Measurements from ENCODE around the gene DNAH10. TPM values are rescaled to one million over a fixed set of nuclear protein-coding genes. Genes with fewer than 3 reads are reported as not detected.

Gene DNAH10
- total and polyA plus RNA-seq, 2 of the 4 experiments (the other 2 are of a cell fraction): 0.18 to 0.22 TPM

- no peak overlapping the region for H4K5ac ChIP-seq (ENCODE audit: low read depth, low read length)
- no peak overlapping the region for H3K4me3 ChIP-seq (ENCODE audit: insufficient read depth, low read depth, low read length)
- no peak overlapping the region for H3K23ac ChIP-seq (ENCODE audit: low read depth, low read length)
- no peak overlapping the region for H3K27ac ChIP-seq (ENCODE audit: insufficient read depth, low read length)
- no peaks in the 10 kb centered on the region for H3K36me3 ChIP-seq (ENCODE audit: control insufficient read depth, insufficient read depth, low read length)
- no peak overlapping the region for H2BK120ac ChIP-seq (ENCODE audit: low read depth, low read length)
- no peak overlapping the region for H2BK20ac ChIP-seq (ENCODE audit: low read depth, low read length)
- H4K91ac ChIP-seq (ENCODE audit: insufficient read depth, low read depth, low read length): no peak overlapping the region
- BruUV-seq (replicated peaks): no TSS peak
- no peaks in the 10 kb centered on the region for H3K9me3 ChIP-seq (ENCODE audit: control insufficient read depth, insufficient read depth, low read length)
- H3K4me2 ChIP-seq (ENCODE audit: low read depth, low read length): no peak overlapping the region
- peaks cover 5% of the 10 kb centered on the region for H3K4me1 ChIP-seq (ENCODE audit: control insufficient read depth, insufficient read depth, low read length)
- H3K79me1 ChIP-seq (ENCODE audit: low read depth in 1 of 2, low read length in 2 of 2): no peaks in the 10 kb centered on the region
- dilution Hi-C loops (cut with HindIII; ENCODE audit: low sequenced_read_pairs, unreplicated experiment) (no loop called here), intact Hi-C loops (cut with micrococcal nuclease) (no loop called here), in situ Hi-C loops (cut with MboI; ENCODE audit: low sequenced_read_pairs) (no loop called here)
- H2AK5ac ChIP-seq (ENCODE audit: low read depth, low read length): no peak overlapping the region
- H3K18ac ChIP-seq (ENCODE audit: low read depth, low read length): no peak overlapping the region
- H3K56ac ChIP-seq (ENCODE audit: extremely low read depth, insufficient read depth, low read length): no peak overlapping the region
- H3K27me3 ChIP-seq (ENCODE audit: control insufficient read depth, insufficient read depth, low read length): no peaks in the 10 kb centered on the region; the same call in 1 of the 2 replicates
- H3K9ac ChIP-seq (ENCODE audit: low read depth, low read length): no peak overlapping the region
- no peak overlapping the region for H2BK5ac ChIP-seq (ENCODE audit: low read depth, low read length, poor library complexity, severe bottlenecking)
- H2AFZ ChIP-seq (replicated peaks; ENCODE audit: low read length, poor library complexity): no peak overlapping the region
- 78% methylated on average over 6 of the region's 9 CpGs; no CpG with 5 or more reads in 1 of the 2 experiments for WGBS, 2 experiments (ENCODE audit: extremely low coverage in 2 of 2, insufficient read length in 1 of 2)
- no peaks in the 10 kb centered on the region for H4K20me1 ChIP-seq (ENCODE audit: insufficient read depth, low read length)
- H3K9me1 ChIP-seq (ENCODE audit: insufficient read depth, low read length): no peaks in the 10 kb centered on the region; the same call in 1 of the 2 replicates
- TF ChIP-seq RFX5 (IDR thresholded peaks at IDR 0.05; ENCODE audit: low read depth, low read length) (no peak), POLR2A (IDR thresholded peaks at IDR 0.05; ENCODE audit: low read depth, low read length) (no peak), RAD21 (IDR thresholded peaks at IDR 0.05; ENCODE audit: low read length) (no peak), MAZ (IDR thresholded peaks at IDR 0.05; ENCODE audit: borderline replicate concordance, low read depth, low read length) (no peak), BHLHE40 (IDR thresholded peaks at IDR 0.05; ENCODE audit: low read depth, low read length) (no peak), CEBPB (IDR thresholded peaks at IDR 0.05; ENCODE audit: low read depth, low read length) (no peak), SMC3 (IDR thresholded peaks at IDR 0.05; ENCODE audit: low read depth, low read length) (no peak), CTCF (conservative IDR thresholded peaks at IDR 0.05; ENCODE audit: low read depth, low read length) (no peak), MXI1 (IDR thresholded peaks at IDR 0.05; ENCODE audit: borderline replicate concordance, low read depth, low read length) (no peak), CHD1 (IDR thresholded peaks at IDR 0.05; ENCODE audit: low read depth, low read length) (no peak), MAFK (IDR thresholded peaks at IDR 0.05; ENCODE audit: low read depth, low read length) (no peak), ELK1 (IDR thresholded peaks at IDR 0.05; ENCODE audit: borderline replicate concordance, low read depth, low read length) (no peak), RCOR1 (IDR thresholded peaks at IDR 0.05; ENCODE audit: insufficient replicate concordance, low read length) (no peak), USF2 (IDR thresholded peaks at IDR 0.05; ENCODE audit: low read depth, low read length) (no peak), FOS (IDR thresholded peaks at IDR 0.05; ENCODE audit: low read depth, low read length) (no peak), NFE2L2 (IDR thresholded peaks at IDR 0.05; ENCODE audit: low read depth, low read length) (no peak)
- DNase-seq (no peak), ATAC-seq (ENCODE audit: low read depth) (no peak)
- no peak overlapping the region for H2AK9ac ChIP-seq (replicated peaks; ENCODE audit: low read depth, low read length, poor library complexity)
- ChIA-PET POLR2A (ENCODE audit: unreplicated experiment) (no interaction called here), CTCF (no interaction called here)
- H4K8ac ChIP-seq (ENCODE audit: low read depth in 2 of 2, low read length in 2 of 2): no peak overlapping the region
- H2BK15ac ChIP-seq (ENCODE audit: low read depth, low read length): no peak overlapping the region
- no peak overlapping the region for H3K14ac ChIP-seq (replicated peaks; ENCODE audit: low read depth, low read length)
- H3K4ac ChIP-seq (ENCODE audit: low read depth, low read length): no peak overlapping the region
These were observed 137.3 kb downstream of the DNAH10 start for GRCh38 chr12:123899368-123899767.
